Immature natural killer cell (primary cell): ENCODE data around the gene AMBP. TPM values are rescaled to one million over a fixed set of nuclear protein-coding genes. Genes with fewer than 3 reads are reported as not detected.
A peak's percentile ranks its signal among the peaks of the same experiment; 100 is the strongest.

Source experiments
- DNase-seq, 3 donors: peaks; one replicate each; pipeline ENCODE4 v3.0.0; 2022; ENCODE audit warnings: mixed read lengths in 1 of 3
- H3K27ac Mint-ChIP-seq, 6 donors: one replicate each; pipeline ENCODE4 v1.8.0; 2020; ENCODE audit warnings: mixed read lengths in 6 of 6, mild to moderate bottlenecking in 5 of 6, inconsistent platforms in 4 of 6, moderate library complexity in 3 of 6
- H3K27me3 Mint-ChIP-seq, 3 donors: one replicate each; pipeline ENCODE4 v1.8.0; 2020 to 2021; ENCODE audit warnings: low read depth in 3 of 3, mild to moderate bottlenecking in 3 of 3, mixed read lengths in 3 of 3, moderate library complexity in 3 of 3, inconsistent platforms in 1 of 3
- H3K36me3 Mint-ChIP-seq, 3 donors: one replicate each; pipeline ENCODE4 v1.8.0; 2020; ENCODE audit warnings: mixed read lengths in 3 of 3, inconsistent platforms in 2 of 3, mild to moderate bottlenecking in 2 of 3
- H3K4me1 Mint-ChIP-seq, 2 donors: one replicate each; pipeline ENCODE4 v1.8.0; 2020; ENCODE audit warnings: inconsistent platforms in 2 of 2, mild to moderate bottlenecking in 2 of 2, mixed read lengths in 2 of 2, moderate library complexity in 1 of 2
- H3K4me3 Mint-ChIP-seq, 5 donors: one replicate each; pipeline ENCODE4 v1.8.0; 2020; ENCODE audit warnings: mild to moderate bottlenecking in 5 of 5, mixed read lengths in 5 of 5, inconsistent platforms in 3 of 5, moderate library complexity in 3 of 5
- H3K9me3 Mint-ChIP-seq, 6 donors: one replicate each; pipeline ENCODE4 v1.8.0; 2020; ENCODE audit warnings: mild to moderate bottlenecking in 6 of 6, mixed read lengths in 6 of 6, inconsistent platforms in 4 of 6, moderate library complexity in 3 of 6
- polyA plus RNA-seq, 3 donors: library from polyadenylated mRNA; unstranded; fragments of 300-500 nt; fragmentation: Illumina TruSeq; gene quantifications; one replicate each; pipeline ENCODE4 v1.2.3, GENCODE V29; 2021

Gene AMBP
- polyA plus RNA-seq, 3 donors from 2014 or later = not detected

DNA sequence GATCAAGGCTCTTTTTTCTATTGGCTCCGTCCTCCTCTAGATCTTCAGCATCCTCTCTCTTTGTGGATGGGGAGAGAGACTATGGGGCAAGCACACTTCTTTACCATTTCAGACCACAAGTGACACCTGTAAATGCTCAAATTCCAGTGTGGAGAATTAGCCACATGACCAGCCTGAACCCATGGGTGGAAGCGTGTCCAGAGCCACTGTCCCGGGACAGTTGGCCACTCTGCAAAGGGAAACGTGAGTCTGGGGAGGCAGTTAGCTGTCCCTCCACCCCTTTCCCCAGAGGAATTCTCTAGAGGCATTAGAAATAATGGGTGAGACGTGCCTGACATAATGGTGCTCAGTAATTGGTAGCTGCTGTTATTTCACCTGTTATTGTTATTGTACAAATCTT lies 40.9 kb downstream of the AMBP start:
- Mint-ChIP-seq H3K9me3 (no peaks in the 10 kb centered on the region), H3K4me1 (no peaks in the 10 kb centered on the region), H3K27me3 (peaks cover 0 to 4% (median 2%) of the 10 kb centered on the region in 3 donors), H3K36me3 (peaks cover 4 to 47% (median 19%) of the 10 kb centered on the region in 3 donors), H3K27ac (no peak overlapping the region), H3K4me3 (no peak overlapping the region)
- no peak for DNase-seq

DNA sequence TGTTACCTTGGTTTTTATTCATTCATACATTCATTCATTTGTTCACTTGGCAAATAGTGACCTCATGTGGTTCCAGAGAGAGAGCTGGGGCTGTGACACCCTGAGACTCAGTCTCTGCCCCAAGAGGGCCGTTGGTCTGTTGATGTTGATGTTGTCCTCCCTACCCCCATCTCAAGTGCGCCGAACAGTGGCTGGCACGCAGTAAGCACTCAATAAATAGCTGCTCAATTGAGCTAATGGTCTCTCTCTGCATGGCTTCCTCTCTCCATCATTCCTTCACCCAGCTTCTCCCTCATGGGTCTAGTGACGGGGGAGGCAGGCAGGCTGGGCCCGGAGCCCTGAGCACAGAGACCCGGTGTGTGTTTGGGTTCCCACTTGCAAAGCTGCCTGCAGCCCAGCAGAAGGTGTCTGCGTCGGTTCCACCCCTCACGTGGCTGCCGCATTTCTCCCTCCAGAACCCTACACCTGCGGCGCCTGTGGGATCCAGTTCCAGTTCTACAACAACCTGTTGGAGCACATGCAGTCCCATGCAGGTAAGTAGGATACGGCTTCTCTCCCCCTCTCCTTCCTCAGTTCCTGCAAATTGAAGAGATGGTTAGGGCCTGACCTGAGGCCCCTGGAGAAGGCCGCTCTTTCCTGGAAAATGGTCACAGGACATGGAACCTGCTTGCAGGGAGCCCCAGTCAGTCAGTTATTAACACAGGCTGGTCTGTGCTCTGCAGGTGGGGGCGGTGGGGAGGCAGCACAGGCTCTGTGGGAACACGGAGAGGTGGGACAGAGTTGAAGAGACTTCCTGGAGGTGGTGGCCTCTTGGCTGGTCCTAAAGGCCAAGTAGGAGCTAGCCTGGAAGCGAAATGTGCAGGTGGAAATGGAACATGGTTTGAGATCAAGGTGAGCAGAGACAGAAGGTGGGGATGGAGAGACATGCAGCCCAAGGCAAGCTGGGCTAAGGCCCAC lies 42.0 kb downstream of the AMBP start:
- peaks cover 0 to 4% (median 2%) of the 10 kb centered on the region in 3 donors for H3K27me3 Mint-ChIP-seq
- H3K27ac Mint-ChIP-seq = no peak overlapping the region
- H3K9me3 Mint-ChIP-seq = no peaks in the 10 kb centered on the region
- H3K4me1 Mint-ChIP-seq = no peaks in the 10 kb centered on the region
- H3K36me3 Mint-ChIP-seq = peaks cover 4 to 47% (median 14%) of the 10 kb centered on the region in 3 donors
- no peak for DNase-seq
- H3K4me3 Mint-ChIP-seq = no peak overlapping the region

DNA sequence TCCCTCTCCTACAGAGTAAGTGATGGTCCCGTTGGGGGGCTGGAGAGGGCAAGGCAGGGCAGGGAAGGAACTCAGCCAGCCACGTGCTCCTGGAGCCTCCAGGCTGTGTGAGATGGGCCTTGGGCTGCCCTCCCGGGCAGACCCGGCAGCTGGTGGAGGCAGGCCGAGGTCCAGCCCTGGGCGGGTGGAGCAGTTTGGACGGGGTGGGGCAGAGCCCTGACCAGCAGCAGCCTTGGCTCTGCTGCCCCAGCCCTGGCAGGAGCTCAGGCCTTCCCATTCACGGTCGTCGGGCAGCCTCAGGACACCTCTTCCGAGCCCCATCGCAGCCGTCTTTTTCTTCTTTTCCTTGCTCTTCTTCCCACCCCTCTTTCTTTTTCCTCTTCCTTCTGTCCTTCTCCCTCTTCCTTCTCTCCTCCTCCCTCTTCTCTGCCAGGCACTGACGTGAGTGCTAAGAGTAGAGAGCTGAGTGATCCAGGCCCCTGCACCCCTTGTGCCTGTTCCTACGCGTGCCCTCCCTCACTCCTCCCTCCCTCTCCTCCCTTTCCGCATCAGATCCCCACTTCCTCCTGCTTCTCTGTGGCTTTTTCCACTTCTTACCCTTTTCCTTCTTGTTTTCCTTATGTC lies 42.8 kb downstream of the AMBP start:
- H3K27ac Mint-ChIP-seq = peak overlapping the region in 1 of 6 donors; percentile 53
- peaks cover 0 to 4% (median 4%) of the 10 kb centered on the region in 3 donors for H3K27me3 Mint-ChIP-seq
- H3K4me3 Mint-ChIP-seq = no peak overlapping the region
- no peak for DNase-seq
- H3K4me1 Mint-ChIP-seq = no peaks in the 10 kb centered on the region
- H3K9me3 Mint-ChIP-seq = no peaks in the 10 kb centered on the region
- peaks cover 4 to 50% (median 14%) of the 10 kb centered on the region in 3 donors for H3K36me3 Mint-ChIP-seq

DNA sequence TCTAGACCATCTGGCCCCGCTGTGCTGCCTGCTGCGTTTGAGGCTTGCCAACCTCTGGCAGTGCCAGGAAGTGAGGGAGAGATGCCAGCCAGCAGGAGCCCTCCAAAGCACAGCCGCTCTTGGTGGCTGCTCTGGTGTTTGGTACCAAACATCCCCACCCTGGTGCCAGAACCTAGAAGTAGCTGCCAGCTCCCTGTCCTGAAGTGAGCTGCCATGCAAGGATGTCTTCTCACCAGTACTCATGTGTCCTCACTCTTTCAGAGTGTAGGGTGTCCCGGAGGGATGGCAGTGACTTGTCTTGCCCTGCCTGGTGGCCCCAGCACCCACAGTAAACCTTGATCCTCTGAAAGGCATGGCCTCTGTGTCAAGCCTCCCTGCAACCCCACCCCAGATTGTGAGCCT lies 43.4 kb downstream of the AMBP start:
- Mint-ChIP-seq H3K9me3 (no peaks in the 10 kb centered on the region), H3K36me3 (peaks cover 4 to 50% (median 15%) of the 10 kb centered on the region in 3 donors), H3K4me1 (no peaks in the 10 kb centered on the region), H3K27me3 (peaks cover 0 to 4% (median 4%) of the 10 kb centered on the region in 3 donors), H3K27ac (no peak overlapping the region), H3K4me3 (no peak overlapping the region)
- DNase-seq = no peak

DNA sequence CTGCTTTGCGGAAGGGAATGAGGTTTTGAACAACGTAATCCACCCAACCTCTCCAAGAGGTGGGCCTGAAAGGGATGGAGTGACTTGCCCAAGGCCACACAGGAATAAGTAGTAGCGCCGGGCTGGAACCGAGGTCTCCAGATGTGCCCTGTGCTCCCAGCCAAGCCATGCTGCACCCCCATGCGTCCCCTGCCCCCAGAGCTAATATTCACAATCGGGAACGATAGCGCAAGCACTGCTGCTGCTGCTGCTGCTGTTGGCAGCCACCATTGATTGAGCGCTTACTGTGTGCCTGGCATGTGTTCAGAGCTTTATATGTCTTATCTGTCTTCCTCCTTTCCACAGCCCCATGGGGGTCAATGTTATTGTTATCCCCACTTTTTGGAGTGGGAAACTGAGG lies 43.9 kb downstream of the AMBP start:
- peaks cover 4 to 53% (median 19%) of the 10 kb centered on the region in 3 donors for H3K36me3 Mint-ChIP-seq
- H3K4me3 Mint-ChIP-seq = no peak overlapping the region
- peaks cover 0 to 4% (median 4%) of the 10 kb centered on the region in 3 donors for H3K27me3 Mint-ChIP-seq
- no peak overlapping the region for H3K27ac Mint-ChIP-seq
- no peaks in the 10 kb centered on the region for H3K4me1 Mint-ChIP-seq
- DNase-seq = no peak
- no peaks in the 10 kb centered on the region for H3K9me3 Mint-ChIP-seq

DNA sequence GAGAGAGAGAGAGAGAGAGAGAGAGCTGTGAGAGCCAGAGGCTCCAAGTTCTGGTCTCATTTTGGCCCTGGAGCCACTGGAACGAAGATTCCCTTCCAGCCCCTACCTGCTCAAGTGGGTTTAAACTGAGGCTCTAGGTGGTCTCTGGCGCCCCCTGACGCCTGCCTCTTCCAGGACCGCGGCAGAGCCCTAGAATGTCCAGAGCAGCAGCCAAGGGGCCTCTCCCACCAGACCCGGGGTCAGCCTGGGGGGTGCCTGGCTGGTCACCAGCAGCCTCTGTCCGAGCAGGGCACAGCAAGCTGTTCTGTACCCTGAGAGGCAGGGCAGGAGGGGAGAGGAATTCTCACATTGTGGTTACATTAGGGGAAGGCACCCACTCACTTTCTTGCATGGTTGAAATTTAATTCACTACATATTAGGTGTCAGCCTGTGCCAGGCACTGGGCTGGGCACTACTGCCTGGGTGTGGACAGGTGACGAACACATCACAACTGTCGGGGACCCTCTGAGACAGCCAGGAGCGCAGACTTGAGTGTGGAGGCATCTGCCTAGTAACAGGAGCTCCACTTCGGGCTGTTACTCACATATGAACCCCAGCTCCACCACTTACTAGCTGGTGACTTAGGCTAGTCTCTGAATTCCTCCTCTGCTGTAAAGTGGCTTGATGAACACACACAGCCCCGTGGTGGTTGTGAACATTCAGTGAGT lies 44.5 kb downstream of the AMBP start:
- no peaks in the 10 kb centered on the region for H3K4me1 Mint-ChIP-seq
- H3K36me3 Mint-ChIP-seq = peaks cover 4 to 50% (median 20%) of the 10 kb centered on the region in 3 donors
- no peak overlapping the region for H3K27ac Mint-ChIP-seq
- DNase-seq = no peak
- peaks cover 0 to 4% (median 4%) of the 10 kb centered on the region in 3 donors for H3K27me3 Mint-ChIP-seq
- no peak overlapping the region for H3K4me3 Mint-ChIP-seq
- H3K9me3 Mint-ChIP-seq = no peaks in the 10 kb centered on the region

DNA sequence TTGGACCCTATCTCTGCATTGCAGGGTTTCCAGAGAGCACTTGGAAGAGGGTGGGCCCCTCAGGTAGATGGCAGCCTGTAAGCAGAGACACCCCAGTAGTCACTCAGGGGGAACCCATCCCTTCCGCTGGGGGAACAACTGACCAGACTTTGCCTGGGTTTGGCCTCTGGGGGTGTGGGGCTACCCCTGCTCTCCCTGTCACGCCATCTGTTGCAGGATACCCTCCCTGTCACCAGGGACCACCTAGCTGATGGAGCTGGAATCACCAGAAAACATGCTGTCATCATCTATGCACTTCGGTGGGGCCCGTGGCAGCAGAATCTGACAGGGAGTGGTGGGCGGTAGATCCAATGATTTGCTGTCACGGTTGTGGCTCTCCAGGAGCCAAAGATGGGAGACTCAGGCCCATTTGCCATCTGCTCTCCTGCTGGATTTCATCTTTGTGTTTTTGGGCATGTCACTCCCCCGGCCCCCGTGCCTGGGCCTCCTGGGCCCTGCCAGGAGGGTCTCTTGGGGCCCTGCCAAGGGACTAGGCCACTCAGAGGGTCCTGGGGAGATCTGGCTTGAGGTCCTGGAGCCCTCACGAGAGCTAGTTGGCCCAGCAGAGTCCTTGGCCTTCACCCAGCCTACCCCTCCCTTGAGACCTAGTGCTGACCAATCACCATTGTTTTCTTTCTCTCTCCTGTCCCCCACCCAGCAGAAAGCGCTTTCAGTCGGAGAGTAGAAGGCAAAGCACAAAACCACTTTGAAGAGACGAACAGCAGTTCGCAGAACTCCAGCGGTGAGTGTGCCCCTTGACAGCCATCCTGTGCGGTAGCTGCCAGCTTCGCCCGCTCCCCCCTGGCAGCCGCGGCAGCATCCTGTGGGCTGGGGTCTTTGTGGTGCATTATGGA lies 45.9 kb downstream of the AMBP start:
- Mint-ChIP-seq H3K4me1 (no peaks in the 10 kb centered on the region), H3K4me3 (no peak overlapping the region), H3K36me3 (peaks cover 4 to 39% (median 20%) of the 10 kb centered on the region in 3 donors), H3K27me3 (peaks cover 0 to 4% (median 2%) of the 10 kb centered on the region in 3 donors), H3K9me3 (no peaks in the 10 kb centered on the region), H3K27ac (no peak overlapping the region)
- no peak for DNase-seq

DNA sequence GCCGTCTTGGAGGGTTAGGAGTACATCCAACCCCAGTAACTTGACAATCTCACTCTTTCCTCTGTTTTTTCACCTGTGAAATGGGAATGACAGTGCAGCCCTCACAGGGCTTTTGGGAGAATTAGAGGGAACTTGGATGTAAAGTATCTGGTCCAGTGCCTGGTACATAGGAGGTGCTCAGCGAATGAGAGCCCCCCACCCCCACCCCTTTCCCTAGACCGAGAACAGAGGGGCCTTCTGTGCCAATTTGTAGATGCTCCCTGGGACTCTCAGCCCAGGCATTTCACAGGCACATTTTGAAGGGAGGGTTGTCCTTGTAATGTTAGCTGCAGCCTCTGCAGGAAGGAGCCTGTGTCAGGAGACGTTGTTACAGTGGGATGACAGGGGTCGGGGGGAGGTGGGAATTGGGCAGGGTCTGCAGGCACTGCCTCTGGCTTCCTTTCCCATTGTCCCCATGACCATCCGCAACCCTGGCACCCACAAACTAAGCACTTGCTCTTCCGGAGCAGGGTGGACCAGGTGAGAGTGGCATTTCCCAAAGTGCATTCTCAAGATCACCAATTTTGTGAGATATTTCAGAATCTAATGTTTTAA lies 47.0 kb downstream of the AMBP start:
- no peak for DNase-seq
- H3K9me3 Mint-ChIP-seq = no peaks in the 10 kb centered on the region
- peaks cover 0 to 2% (median 2%) of the 10 kb centered on the region in 3 donors for H3K27me3 Mint-ChIP-seq
- H3K36me3 Mint-ChIP-seq = peaks cover 4 to 29% (median 11%) of the 10 kb centered on the region in 3 donors
- no peaks in the 10 kb centered on the region for H3K4me1 Mint-ChIP-seq
- H3K4me3 Mint-ChIP-seq = no peak overlapping the region
- no peak overlapping the region for H3K27ac Mint-ChIP-seq

DNA sequence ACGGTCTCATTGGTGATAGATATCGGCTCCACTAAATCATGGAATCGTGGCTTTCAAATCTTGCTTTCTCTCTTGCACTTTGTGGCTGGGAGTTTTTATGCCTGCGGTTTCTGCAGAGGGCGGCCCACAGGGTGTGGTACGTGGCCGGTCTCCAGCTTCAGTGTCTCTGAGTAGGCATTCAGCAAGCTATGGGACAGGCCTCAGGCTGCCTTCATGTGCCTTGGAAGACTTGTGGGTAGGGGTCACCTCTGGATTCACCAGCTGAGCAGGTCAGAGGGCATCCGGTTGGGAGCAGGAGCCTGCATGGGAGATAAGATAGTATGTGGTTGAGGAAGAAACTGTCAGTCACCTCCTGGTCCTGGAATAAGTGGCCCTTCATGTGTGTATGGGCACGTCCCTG lies 47.7 kb downstream of the AMBP start:
- peaks cover 0 to 4% (median 2%) of the 10 kb centered on the region in 3 donors for H3K27me3 Mint-ChIP-seq
- no peak overlapping the region for H3K27ac Mint-ChIP-seq
- DNase-seq = no peak
- H3K9me3 Mint-ChIP-seq = no peaks in the 10 kb centered on the region
- H3K4me1 Mint-ChIP-seq = no peaks in the 10 kb centered on the region
- peaks cover 8 to 27% (median 13%) of the 10 kb centered on the region in 3 donors for H3K36me3 Mint-ChIP-seq
- H3K4me3 Mint-ChIP-seq = no peak overlapping the region

DNA sequence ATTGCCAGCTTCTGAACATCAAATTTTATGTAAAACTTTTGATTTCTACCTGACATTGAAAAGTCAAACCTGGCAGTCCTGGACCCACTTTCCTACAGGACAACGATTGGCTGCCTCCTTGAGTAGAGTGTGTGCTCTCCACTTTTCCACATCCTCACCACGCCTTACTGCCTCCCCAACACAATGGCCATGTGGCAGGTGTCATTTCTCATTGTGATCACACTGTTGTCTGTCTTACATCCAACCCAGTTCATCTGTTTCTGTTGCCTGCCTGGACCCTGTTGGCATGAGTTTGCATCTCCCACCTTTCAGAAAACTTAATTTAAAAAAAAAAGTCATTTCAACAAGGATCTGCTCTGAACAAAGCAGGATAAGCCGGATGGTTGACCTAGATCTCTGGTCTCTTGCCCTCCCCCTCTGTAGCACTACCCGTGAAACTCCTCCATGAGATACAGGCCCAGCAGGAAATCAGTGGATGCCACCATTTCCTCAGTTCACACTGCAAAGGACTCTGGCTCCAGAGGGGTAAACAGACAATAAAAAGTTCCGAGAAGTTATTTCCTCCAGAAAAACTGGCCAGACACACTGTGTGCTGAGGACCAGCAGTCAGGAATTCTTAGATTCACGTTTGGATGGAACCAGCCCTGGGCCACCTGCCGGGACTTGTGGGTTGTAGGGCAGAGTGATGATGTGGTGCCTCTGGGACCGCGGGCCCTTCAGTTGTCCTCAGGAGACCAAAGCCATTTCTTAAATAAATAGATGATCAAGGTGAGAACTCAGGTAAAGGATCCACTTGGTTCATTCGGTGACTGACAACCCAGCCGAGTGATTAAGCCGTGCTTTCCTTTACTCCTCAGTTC lies 48.6 kb downstream of the AMBP start:
- Mint-ChIP-seq H3K4me1 (no peaks in the 10 kb centered on the region), H3K4me3 (no peak overlapping the region), H3K27ac (peak overlapping the region in 1 of 6 donors; percentile 74), H3K9me3 (peaks cover 0 to 5% (median 1%) of the 10 kb centered on the region in 6 donors), H3K27me3 (peaks cover 2 to 4% (median 2%) of the 10 kb centered on the region in 3 donors), H3K36me3 (peaks cover 15 to 30% (median 20%) of the 10 kb centered on the region in 3 donors)
- DNase-seq = no peak

DNA sequence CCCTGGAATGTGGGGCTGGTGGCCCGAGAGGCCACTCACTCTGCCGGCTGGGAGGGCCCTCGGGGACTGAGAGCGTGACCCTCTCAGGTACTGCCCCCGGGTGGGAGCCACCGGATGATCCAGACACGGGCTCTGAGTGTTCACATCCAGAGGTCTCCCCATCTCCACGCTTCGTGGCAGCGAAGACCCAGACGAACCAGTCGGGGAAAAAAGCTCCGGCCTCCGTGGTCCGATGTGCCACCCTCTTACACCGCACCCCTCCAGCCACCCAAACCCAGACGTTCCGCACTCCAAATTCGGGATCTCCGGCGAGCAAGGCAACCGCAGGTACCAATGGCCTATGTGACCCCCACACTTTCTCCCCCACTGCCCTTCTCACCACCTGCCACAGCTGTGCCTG lies 49.5 kb downstream of the AMBP start:
- Mint-ChIP-seq H3K36me3 (peaks cover 23 to 35% (median 29%) of the 10 kb centered on the region in 3 donors), H3K4me3 (no peak overlapping the region), H3K9me3 (peaks cover 2 to 14% (median 9%) of the 10 kb centered on the region in 6 donors), H3K27ac (no peak overlapping the region), H3K27me3 (peaks cover 2 to 4% (median 2%) of the 10 kb centered on the region in 3 donors), H3K4me1 (no peaks in the 10 kb centered on the region)
- DNase-seq = no peak
